Measurements from ENCODE around the gene HNRNPR.
"Not testable (repeated sequence)": the region's sequence is repeated elsewhere in the genome, so short reads cannot be mapped to it uniquely, and the experiment has no call there.

The HNRNPR gene

DNA sequence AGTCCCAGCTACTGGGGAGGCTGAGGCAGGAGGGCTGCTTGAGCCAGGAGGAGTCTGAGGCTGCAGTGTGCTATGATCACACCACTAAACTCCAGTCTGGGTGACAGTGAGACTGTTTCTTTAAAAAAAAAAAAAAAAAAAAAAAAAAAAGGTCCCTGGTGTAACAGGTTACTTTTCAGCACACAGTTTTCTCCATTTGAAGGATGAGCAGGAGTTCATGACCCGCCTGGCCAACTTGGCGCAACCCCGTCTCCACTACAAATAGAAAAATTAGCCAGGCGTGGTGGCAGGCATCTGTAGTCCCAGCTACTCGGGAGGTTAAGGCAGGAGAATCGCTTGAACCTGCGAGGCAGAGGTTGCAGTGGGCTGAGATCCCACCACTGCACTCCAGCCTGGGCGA lies 12.4 kb downstream of the HNRNPR start:
- in situ Hi-C loops (cut with MboI; ENCODE audit: low sequenced_read_pairs): no loop called here

DNA sequence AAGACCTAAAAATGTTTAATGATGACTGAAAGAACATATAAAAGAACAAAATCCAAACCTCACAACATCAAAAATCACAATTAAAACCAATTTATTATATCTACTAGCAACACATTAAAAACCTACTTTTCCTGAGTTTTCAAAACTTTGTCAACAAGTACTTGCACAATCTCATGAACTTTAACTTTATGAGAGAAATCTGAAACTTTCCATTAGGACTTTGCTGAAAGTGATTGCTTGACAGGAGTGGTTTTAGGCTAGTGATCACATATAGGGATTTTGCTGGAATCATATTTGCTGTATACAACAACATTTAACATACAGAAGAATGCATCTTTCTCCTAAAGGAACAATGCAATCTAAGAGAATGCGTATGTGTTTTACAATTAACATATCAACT lies 13.2 kb downstream of the HNRNPR start:
- in situ Hi-C loops (cut with MboI; ENCODE audit: low sequenced_read_pairs): no loop called here

- in situ Hi-C loops (cut with MboI; ENCODE audit: low sequenced_read_pairs): no loop called here
Observed at GRCh38 chr1:23325393-23325792, 18.7 kb downstream of the HNRNPR start.

GRCh38 chr1:23322770-23323169 lies 21.3 kb downstream of the HNRNPR start:
- in situ Hi-C loops (cut with MboI; ENCODE audit: low sequenced_read_pairs): no loop called here

DNA sequence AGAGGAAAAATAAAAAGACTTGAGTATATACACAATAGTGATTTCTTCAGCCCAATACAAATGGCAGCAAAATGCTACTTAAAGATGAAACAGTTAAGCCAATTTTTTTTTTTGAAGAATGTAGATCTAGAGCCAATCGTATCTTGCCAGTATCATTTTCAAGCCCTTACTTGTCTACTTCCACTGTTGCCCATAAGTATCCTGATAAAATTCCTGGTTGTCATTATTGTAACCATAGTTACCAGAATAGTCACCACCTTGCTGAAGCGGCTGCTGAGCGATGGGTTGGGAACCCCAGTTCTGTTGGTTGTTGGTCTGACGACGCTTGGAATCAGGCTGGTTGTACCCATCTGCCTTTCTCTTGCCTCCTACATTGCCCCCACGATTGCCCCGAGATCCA lies 33.8 kb downstream of the HNRNPR start:
- in situ Hi-C loops (cut with MboI; ENCODE audit: low sequenced_read_pairs): not testable (repeated sequence)

DNA sequence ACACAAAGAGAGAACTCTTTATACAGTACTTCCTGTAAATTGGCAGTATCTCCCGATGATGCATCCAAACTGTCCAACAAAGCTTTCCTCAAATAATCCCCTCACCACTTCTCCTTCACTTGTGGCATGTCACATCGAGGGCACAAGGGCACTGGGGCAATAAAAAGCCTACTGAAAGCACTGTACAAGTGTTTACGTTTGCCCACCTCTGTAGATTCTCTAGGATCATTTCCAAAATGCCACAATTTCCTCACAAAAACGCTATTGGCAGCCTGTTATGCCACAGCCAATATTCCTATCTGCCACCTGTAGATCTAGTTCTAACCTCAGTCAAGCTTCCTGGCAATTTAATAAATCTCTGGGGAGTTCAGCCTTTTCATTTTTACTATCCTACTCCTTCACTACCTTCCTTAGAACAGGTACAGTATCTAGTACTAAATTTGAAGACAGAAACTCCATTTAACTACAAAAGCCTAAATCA lies 39.9 kb downstream of the HNRNPR start:
- in situ Hi-C loops (cut with MboI; ENCODE audit: low sequenced_read_pairs): no loop called here

GRCh38 chr1:23303524-23303923 lies 40.6 kb downstream of the HNRNPR start:
- in situ Hi-C loops (cut with MboI; ENCODE audit: low sequenced_read_pairs): no loop called here

DNA sequence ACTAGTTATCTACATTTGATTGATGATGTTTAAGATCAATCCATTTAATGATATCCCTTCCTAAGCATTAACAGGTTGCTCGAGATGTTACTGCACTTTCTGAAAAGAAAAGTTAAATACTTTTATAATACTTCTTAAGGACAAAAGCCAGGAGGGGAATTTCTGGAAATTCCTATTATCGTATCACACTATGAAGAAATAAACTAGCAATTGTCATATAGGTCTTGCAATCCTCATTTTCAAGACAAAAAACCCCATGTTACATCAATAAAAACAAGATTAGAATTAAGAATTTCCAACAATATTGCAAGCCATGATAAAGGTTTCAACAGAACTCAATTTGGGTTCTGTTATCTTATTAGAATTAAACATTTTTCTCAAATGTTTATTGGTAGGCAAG lies 47.2 kb downstream of the HNRNPR start:
- in situ Hi-C loops (cut with MboI; ENCODE audit: low sequenced_read_pairs): no loop called here

GRCh38 chr1:23291706-23292105 lies 52.4 kb downstream of the HNRNPR start:
- in situ Hi-C loops (cut with MboI; ENCODE audit: low sequenced_read_pairs): no loop called here

- in situ Hi-C loops (cut with MboI; ENCODE audit: low sequenced_read_pairs): no loop called here
Observed at GRCh38 chr1:23290836-23291565, 53.1 kb downstream of the HNRNPR start.

- in situ Hi-C loops (cut with MboI; ENCODE audit: low sequenced_read_pairs): no loop called here
Observed at GRCh38 chr1:23288671-23289070, 55.4 kb downstream of the HNRNPR start.

DNA sequence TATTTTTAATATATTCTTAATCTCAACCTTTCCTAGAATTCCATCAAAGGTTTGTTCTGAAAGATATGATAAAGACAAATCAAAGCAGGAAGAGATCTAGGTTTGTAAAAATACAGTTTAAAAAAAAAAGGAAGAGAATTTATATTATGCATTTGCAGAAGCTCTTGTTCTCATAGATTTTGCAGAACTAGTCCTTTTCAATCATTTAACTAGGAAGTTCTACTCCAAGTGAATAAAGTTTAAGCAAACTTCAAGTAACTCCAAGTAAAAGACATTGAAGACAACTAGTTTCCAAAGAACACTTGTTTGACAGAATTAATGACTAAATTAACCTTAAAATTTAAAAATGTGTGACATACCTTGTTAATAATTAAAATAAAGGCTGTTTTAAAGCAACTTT lies 55.9 kb downstream of the HNRNPR start:
- in situ Hi-C loops (cut with MboI; ENCODE audit: low sequenced_read_pairs): no loop called here

DNA sequence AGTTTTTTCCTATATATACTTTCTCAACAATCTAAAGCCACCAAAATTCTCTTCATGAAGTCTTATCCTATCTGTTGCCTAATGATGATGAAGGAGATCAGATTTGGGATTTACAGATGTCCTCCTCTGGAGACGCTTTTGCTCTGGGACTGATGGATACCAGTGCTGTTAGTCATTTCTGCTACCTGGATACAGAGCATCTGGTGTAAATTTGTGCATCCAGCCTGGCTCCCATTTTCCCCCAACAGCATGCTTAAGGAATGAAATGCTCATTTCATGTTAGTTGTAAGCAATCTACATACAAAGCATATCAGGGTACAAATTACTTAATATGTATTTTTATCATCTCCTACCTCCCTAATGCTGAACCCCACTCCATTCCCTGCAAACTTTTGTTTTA lies 57.7 kb downstream of the HNRNPR start:
- in situ Hi-C loops (cut with MboI; ENCODE audit: low sequenced_read_pairs): no loop called here

- in situ Hi-C loops (cut with MboI; ENCODE audit: low sequenced_read_pairs): no loop called here
Observed at GRCh38 chr1:23283667-23284602, 60.1 kb downstream of the HNRNPR start.

DNA sequence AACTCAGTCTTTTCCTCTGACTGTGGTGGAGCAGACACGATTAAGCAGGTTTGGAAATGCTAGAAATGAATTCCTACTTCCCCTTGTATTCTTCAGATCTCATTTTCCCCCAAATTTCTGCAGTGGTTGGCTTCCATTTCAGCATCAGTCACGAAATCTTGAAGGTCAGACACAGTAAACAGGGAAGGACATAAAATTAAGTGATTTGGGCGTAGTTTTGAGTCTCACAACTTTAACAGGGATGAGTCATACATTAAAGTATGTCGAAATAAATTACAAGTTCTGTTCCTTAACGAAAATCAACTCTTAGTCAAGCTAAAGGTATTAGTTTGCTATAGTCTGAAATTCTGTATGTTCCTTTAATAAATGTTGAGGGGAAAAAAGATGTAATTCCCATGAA lies 61.1 kb downstream of the HNRNPR start:
- in situ Hi-C loops (cut with MboI; ENCODE audit: low sequenced_read_pairs): no loop called here

DNA sequence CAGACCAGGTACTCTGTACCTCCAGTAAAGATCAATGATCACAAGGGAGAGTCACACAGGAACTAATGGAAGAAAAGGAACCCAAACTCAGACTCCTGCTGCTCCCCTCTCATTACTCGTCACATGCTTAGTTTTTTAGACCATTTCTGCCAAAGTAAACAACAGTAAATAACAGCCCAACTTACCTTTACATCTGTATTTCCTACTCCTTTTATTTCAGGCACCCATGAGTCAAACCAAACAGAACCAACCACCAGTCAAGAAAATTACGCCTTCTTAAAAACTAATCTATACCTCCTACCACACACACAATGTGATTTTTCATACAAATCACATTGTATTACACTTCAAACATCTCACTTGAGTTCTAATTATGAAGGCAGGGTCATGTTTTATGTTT lies 65.4 kb downstream of the HNRNPR start:
- in situ Hi-C loops (cut with MboI; ENCODE audit: low sequenced_read_pairs): no loop called here

DNA sequence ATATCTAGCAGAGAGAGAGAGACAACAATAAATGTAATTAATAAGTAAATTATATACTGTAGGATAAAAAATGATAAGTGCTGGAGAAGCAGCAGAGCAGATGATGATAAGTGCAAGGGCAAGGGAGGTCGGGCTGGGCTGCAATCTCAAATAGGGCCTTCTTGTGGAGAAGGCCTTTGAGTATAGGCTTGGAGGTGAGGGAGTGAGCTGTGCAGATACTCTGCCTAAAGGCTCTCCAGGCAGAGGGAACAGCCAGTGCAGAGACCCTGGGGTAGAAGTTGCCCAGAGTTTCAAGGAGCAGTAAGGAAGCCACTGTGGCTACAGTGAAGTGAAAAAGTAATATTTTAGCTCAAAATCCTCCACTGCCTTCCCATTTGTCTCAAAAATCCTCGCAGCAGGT lies 67.6 kb downstream of the HNRNPR start:
- in situ Hi-C loops (cut with MboI; ENCODE audit: low sequenced_read_pairs): no loop called here

DNA sequence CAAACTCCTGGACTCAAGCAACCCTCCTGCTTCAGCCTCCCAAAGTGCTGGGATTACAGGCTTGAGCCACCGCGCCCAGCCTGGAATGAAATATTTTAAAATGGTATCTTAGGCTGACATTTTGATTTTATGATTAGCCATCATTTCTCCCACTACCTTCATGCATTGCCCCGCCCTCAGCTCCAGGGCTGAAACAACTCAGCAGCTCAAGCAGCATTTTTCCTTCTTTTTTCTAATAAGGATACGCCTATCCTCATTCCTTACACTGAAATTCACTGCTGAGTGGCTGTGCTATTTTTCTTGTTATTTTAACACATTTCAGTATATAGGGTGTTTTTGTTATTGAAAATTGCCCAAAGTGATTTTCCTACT lies 70.0 kb downstream of the HNRNPR start:
- in situ Hi-C loops (cut with MboI; ENCODE audit: low sequenced_read_pairs): no loop called here

DNA sequence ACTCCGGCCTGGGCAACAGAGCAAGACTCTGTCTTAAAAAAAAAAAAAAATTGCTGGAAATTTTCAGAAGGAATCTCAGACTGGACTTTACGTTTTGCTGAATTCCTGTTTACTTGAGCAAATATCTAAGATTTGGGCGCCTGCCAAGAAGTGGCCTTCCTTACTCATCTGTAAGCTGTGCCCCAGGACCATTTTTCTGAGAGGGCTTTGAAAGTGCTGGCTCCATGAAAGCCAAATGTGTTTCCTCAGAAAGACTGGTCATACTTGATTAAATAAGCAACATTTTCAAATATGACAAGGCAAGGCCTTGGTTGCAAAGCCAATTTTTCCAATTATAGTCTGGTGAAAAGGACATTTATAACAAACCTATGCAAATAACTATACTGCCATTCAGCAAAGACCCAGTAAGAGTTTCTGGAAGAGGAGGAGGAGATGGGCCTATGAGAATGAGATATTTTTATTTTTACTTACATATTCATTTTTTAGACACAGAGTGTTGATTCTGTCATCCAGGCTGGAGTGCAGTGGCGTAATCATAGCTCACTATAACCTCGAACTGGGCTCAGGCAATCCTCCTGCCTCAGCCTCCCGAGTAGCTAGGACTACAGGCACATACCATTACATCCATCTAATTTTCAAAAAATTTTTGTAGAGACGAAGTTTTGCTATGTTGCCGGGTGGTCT lies 70.5 kb downstream of the HNRNPR start:
- in situ Hi-C loops (cut with MboI; ENCODE audit: low sequenced_read_pairs): no loop called here

GRCh38 chr1:23263380-23263887 lies 80.7 kb downstream of the HNRNPR start:
- in situ Hi-C loops (cut with MboI; ENCODE audit: low sequenced_read_pairs): no loop called here

DNA sequence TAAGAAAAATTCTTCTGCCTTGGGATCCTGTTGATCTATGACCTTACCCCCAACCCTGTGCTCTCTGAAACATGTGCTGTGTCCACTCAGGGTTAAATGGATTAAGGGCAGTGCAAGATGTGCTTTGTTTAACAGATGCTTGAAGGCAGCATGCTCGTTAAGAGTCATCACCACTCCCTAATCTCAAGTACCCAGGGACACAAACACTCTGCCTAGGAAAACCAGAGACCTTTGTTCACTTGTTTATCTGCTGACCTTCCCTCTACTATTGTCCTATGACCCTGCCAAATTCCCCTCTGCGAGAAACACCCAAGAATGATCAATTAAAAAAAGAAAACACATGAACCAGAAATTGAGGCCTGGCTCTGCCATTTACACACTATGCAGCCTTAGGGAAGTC lies 86.0 kb downstream of the HNRNPR start:
- in situ Hi-C loops (cut with MboI; ENCODE audit: low sequenced_read_pairs): not testable (repeated sequence)
